H1 (cell line): ENCODE data around the gene HOOK1. TPM values are rescaled to one million over a fixed set of nuclear protein-coding genes. Genes with fewer than 3 reads are reported as not detected.

Source experiments
- CTCF ChIA-PET: fragments of 300-600 bp; sonication (Branson Sonifier 250); formaldehyde crosslinking; loops from one replicate; lab custom pipeline; 2021; ENCODE audit not compliant: partially characterized antibody; lab: Charles Lee
- POLR2A ChIA-PET: fragments of 300-600 bp; sonication (Branson Sonifier 250); formaldehyde crosslinking; loops from one replicate; lab custom pipeline; 2021; ENCODE audit warnings: inconsistent platforms; ENCODE audit not compliant: partially characterized antibody; lab: Charles Lee
- DNase-seq, 2 experiments: peaks; one replicate each; pipeline versions ENCODE4 v3.0.0 to v3.0.0-alpha.2; 2010 to 2022; ENCODE audit warnings: low spot score in 2 of 2, low read depth in 1 of 2, mixed read lengths in 1 of 2
- FAIRE-seq: peaks from 2 replicates; lab custom pipeline; 2011; peaks lifted over from hg19 to GRCh38; lab: Jason Lieb, UNC
- H2AFZ ChIP-seq: 2 replicates; pipeline ENCODE4 v1.8.1; 2012; ENCODE audit warnings: low read length, inconsistent platforms
- H2AK5ac ChIP-seq: 2 replicates; pipeline ENCODE4 v1.6.1; 2013; ENCODE audit warnings: low read depth, low read length
- H2BK120ac ChIP-seq: replicated peaks from 2 replicates; pipeline ENCODE3; 2013; ENCODE audit warnings: low read depth, low read length, inconsistent platforms
- H2BK12ac ChIP-seq: 2 replicates; pipeline ENCODE4 v1.6.1; 2013; ENCODE audit warnings: low read depth, low read length
- H2BK15ac ChIP-seq: 2 replicates; pipeline ENCODE4 v1.6.1; 2013; ENCODE audit warnings: low read length
- H2BK20ac ChIP-seq: 2 replicates; pipeline ENCODE4 v1.6.1; 2013; ENCODE audit warnings: low read length
- H2BK5ac ChIP-seq: 2 replicates; pipeline ENCODE4 v1.6.1; 2013; ENCODE audit warnings: low read depth, low read length
- H3K14ac ChIP-seq: 2 replicates; pipeline ENCODE4 v1.6.1; 2013; ENCODE audit warnings: inconsistent platforms; ENCODE audit not compliant: insufficient read length
- H3K18ac ChIP-seq: 2 replicates; pipeline ENCODE4 v1.6.1; 2013; ENCODE audit warnings: low read length; ENCODE audit errors: extremely low read depth
- H3K23ac ChIP-seq: 2 replicates; pipeline ENCODE4 v1.6.1; 2013; ENCODE audit warnings: inconsistent platforms; ENCODE audit not compliant: insufficient read length
- H3K23me2 ChIP-seq: 2 replicates; pipeline ENCODE4 v1.6.1; 2013; ENCODE audit warnings: low read depth, low read length
- H3K27ac ChIP-seq: 2 replicates; pipeline ENCODE4 v1.6.1; 2011; ENCODE audit warnings: low read depth, low read length, inconsistent platforms
- H3K27me3 ChIP-seq, 4 experiments: replicated peaks in 1 of 4; 1 replicate in 1 of 4; 2 replicates in 3 of 4; pipeline versions ENCODE4 v1.6.1 to v1.8.1; 2011 to 2013; ENCODE audit warnings: low read length in 3 of 4, mild to moderate bottlenecking in 3 of 4, inconsistent platforms in 2 of 4, mixed read lengths in 2 of 4, moderate library complexity in 1 of 4; ENCODE audit not compliant: control insufficient read depth in 3 of 4, insufficient read depth in 3 of 4; ENCODE audit errors: extremely low read depth in 1 of 4
- H3K36me3 ChIP-seq, 4 experiments: 2 replicates each; pipeline versions ENCODE4 v1.6.1 to v1.8.1; 2011 to 2013; ENCODE audit warnings: mild to moderate bottlenecking in 4 of 4, low read length in 3 of 4, moderate library complexity in 2 of 4, control low read depth in 1 of 4, inconsistent platforms in 1 of 4; ENCODE audit not compliant: insufficient read depth in 4 of 4, control insufficient read depth in 2 of 4
- H3K4ac ChIP-seq: replicated peaks from 2 replicates; pipeline ENCODE3; 2013; ENCODE audit warnings: low read length, low read depth, mixed read lengths, inconsistent platforms; ENCODE audit not compliant: insufficient read length
- H3K4me1 ChIP-seq, 4 experiments: replicated peaks in 1 of 4; 1 replicate in 1 of 4; 2 replicates in 3 of 4; pipeline versions ENCODE4 v1.6.1 to v1.8.1; 2011 to 2013; ENCODE audit warnings: low read length in 3 of 4, inconsistent platforms in 2 of 4, mixed read lengths in 1 of 4; ENCODE audit not compliant: insufficient read depth in 4 of 4, control insufficient read depth in 3 of 4
- H3K4me2 ChIP-seq, 2 experiments: 2 replicates each; pipeline versions ENCODE4 v1.6.1 to v1.8.1; 2011 to 2013; ENCODE audit warnings: low read depth in 2 of 2, low read length in 2 of 2, control low read depth in 1 of 2, inconsistent platforms in 1 of 2, mild to moderate bottlenecking in 1 of 2; ENCODE audit not compliant: insufficient read depth in 1 of 2
- H3K4me3 ChIP-seq, 4 experiments: fragments of 200-600, 300-600 bp in 1 of 4; sonication (generic), shearing (Covaris generic), sonication (Bioruptor Twin) in 1 of 4; 2 replicates each; pipeline versions ENCODE4 v1.5.1 to v1.8.1; 2011 to 2016; ENCODE audit warnings: low read length in 4 of 4, low read depth in 3 of 4, control low read depth in 2 of 4, inconsistent platforms in 2 of 4, mild to moderate bottlenecking in 2 of 4, mixed read lengths in 1 of 4, moderate library complexity in 1 of 4; ENCODE audit not compliant: insufficient read depth in 2 of 4; ENCODE audit errors: extremely low read depth in 1 of 4
- H3K56ac ChIP-seq: replicated peaks from 2 replicates; pipeline ENCODE3; 2013; ENCODE audit warnings: low read depth, mild to moderate bottlenecking, mixed read lengths, low read length, inconsistent platforms; ENCODE audit not compliant: insufficient read length
- H3K79me1 ChIP-seq: 2 replicates; pipeline ENCODE4 v1.6.1; 2013; ENCODE audit warnings: low read depth, low read length, control low read depth
- H3K79me2 ChIP-seq, 2 experiments: 2 replicates each; pipeline versions ENCODE4 v1.6.1 to v1.8.1; 2012 to 2013; ENCODE audit warnings: low read length in 2 of 2, mild to moderate bottlenecking in 2 of 2, inconsistent platforms in 1 of 2; ENCODE audit not compliant: insufficient read depth in 2 of 2, control insufficient read depth in 1 of 2
- H3K9ac ChIP-seq, 4 experiments: replicated peaks in 1 of 4; 1 replicate in 1 of 4; 2 replicates in 3 of 4; pipeline versions ENCODE4 v1.6.1 to v1.8.1; 2011 to 2013; ENCODE audit warnings: low read depth in 3 of 4, low read length in 3 of 4, control low read depth in 2 of 4, mild to moderate bottlenecking in 2 of 4, moderate library complexity in 2 of 4, inconsistent platforms in 1 of 4; ENCODE audit errors: extremely low read depth in 1 of 4
- H3K9me3 ChIP-seq, 2 experiments: 2 replicates each; pipeline versions ENCODE4 v1.6.1 to v1.8.1; 2012 to 2013; ENCODE audit warnings: mild to moderate bottlenecking in 2 of 2, moderate library complexity in 2 of 2, control low read depth in 1 of 2, inconsistent platforms in 1 of 2, low read depth in 1 of 2, low read length in 1 of 2, mixed read lengths in 1 of 2; ENCODE audit not compliant: insufficient read depth in 2 of 2
- H4K20me1 ChIP-seq, 2 experiments: replicated peaks in 1 of 2; 2 replicates each; pipeline versions ENCODE3 to v1.8.1; 2011 to 2013; ENCODE audit warnings: inconsistent platforms in 2 of 2, low read length in 2 of 2, mild to moderate bottlenecking in 1 of 2; ENCODE audit not compliant: insufficient read depth in 2 of 2, control insufficient read depth in 1 of 2
- H4K5ac ChIP-seq: 2 replicates; pipeline ENCODE4 v1.6.1; 2013; ENCODE audit warnings: low read length, low read depth, mixed read lengths, inconsistent platforms; ENCODE audit not compliant: insufficient read length
- H4K8ac ChIP-seq: 2 replicates; pipeline ENCODE4 v1.8.0; 2013; ENCODE audit warnings: mild to moderate bottlenecking, moderate library complexity, low read length, inconsistent platforms; ENCODE audit not compliant: insufficient read depth; ENCODE audit errors: extremely low read depth
- H4K91ac ChIP-seq: replicated peaks from 2 replicates; pipeline ENCODE3; 2013; ENCODE audit warnings: low read length, mixed read lengths, inconsistent platforms; ENCODE audit not compliant: insufficient read length
- POU5F1 ChIP-seq: IDR thresholded peaks from 2 replicates; pipeline ENCODE4 v1.6.1; 2011; ENCODE audit warnings: low read depth, mild to moderate bottlenecking, low read length, moderate library complexity
- RAD21 ChIP-seq, 2 experiments: IDR thresholded peaks in 1 of 2; conservative IDR thresholded peaks in 1 of 2; 2 replicates each; pipeline ENCODE4 v1.6.1; 2011; ENCODE audit warnings: low read depth in 2 of 2, low read length in 2 of 2, improper control_type of control experiment in 1 of 2, inconsistent platforms in 1 of 2, mild to moderate bottlenecking in 1 of 2, moderate library complexity in 1 of 2
- TAF1 ChIP-seq: IDR thresholded peaks from 2 replicates; pipeline ENCODE4 v1.6.1; 2011; ENCODE audit warnings: mild to moderate bottlenecking, low read depth, low read length
- TEAD4 ChIP-seq: IDR thresholded peaks from 2 replicates; pipeline ENCODE4 v1.6.1; 2012; ENCODE audit warnings: low read depth, low read length, inconsistent platforms, mixed read lengths
- WGBS, 2 experiments: shearing (Covaris generic) in 1 of 2; methylation state at CpG; one replicate each; pipeline versions ENCODE4 v1.1.6 to v1.1.7; 2013 to 2015; ENCODE audit warnings: low lambda C conversion rate in 2 of 2, mixed read lengths in 2 of 2, inconsistent platforms in 1 of 2, low coverage in 1 of 2, missing lambda C conversion rate in 1 of 2; ENCODE audit not compliant: insufficient replicate concordance in 2 of 2, insufficient coverage in 1 of 2, insufficient read length in 1 of 2; ENCODE audit errors: extremely low coverage in 1 of 2, missing lambda C conversion rate in 1 of 2; 5-methylcytosine and 5-hydroxymethylcytosine counted together
- polyA plus RNA-seq, 7 experiments: library from polyadenylated mRNA; depleted of rRNA in 3 of 7; stranded (reverse) in 5 of 7; unstranded in 2 of 7; fragments of >200 nt in 5 of 7; fragments of 200-250 nt in 2 of 7; gene quantifications; 1 replicate in 5 of 7; 2 replicates in 1 of 7; 4 replicates in 1 of 7; pipeline versions ENCODE4 v1.2.1 to v1.2.3, GENCODE V29; 2011 to 2013; ENCODE audit warnings: missing spikeins in 2 of 7, mixed read lengths in 2 of 7
- total RNA-seq: library from RNA; stranded (reverse); fragmentation: NEBNext Ultra II Directional; extraction: Animal tissue kit (Norgen Biotek cat#: 25700); gene quantifications from 2 replicates; pipeline ENCODE4 v1.2.1, GENCODE V29; 2021

Gene HOOK1
- total and polyA plus RNA-seq, 2 of the 8 experiments (the other 6 are each of a cell fraction or from before 2014, with no cell fraction given) = 5.6 to 34.5 TPM

- Histone ChIP-seq H3K56ac (no peak overlapping the region), H4K91ac (no peak overlapping the region), H2BK15ac (no peak overlapping the region), H2BK20ac (no peak overlapping the region), H3K79me1 (no peaks in the 10 kb centered on the region), H4K20me1 (no peaks in the 10 kb centered on the region), H3K9ac (no peak overlapping the region), H3K27ac (no peak overlapping the region), H2AK5ac (no peak overlapping the region), H3K23me2 (peaks cover 2% of the 10 kb centered on the region; the same call in 1 of the 2 replicates), H3K27me3 (no peaks in the 10 kb centered on the region), H4K8ac (no peak overlapping the region), H2BK5ac (no peak overlapping the region), H3K4me1 (no peaks in the 10 kb centered on the region), H2BK120ac (no peak overlapping the region), H3K14ac (no peak overlapping the region), H3K4me2 (no peak overlapping the region), H3K4ac (no peak overlapping the region), H4K5ac (no peak overlapping the region), H3K79me2 (no peaks in the 10 kb centered on the region), H3K18ac (no peak overlapping the region), H3K9me3 (no peaks in the 10 kb centered on the region), H3K23ac (no peak overlapping the region), H3K4me3 (no peak overlapping the region), H2BK12ac (no peak overlapping the region), H3K36me3 (no peaks in the 10 kb centered on the region), H2AFZ (no peak overlapping the region)
- FAIRE-seq = no peak
- 93% methylated on average over 2 of the region's 2 CpGs; no CpG with 5 or more reads in 1 of the 2 experiments for WGBS, 2 experiments
- no peak for DNase-seq
- POLR2A ChIA-PET = no interaction called here
- CTCF ChIA-PET = interaction anchor here (1.0 to 3.6 kb wide), 4 partner anchors 16 to 41 kb away, joined by 3 to 14 read pairs (median 10); no protein-coding TSS in a partner anchor
- TF ChIP-seq TEAD4 (no peak), POU5F1 (no peak), RAD21 (IDR thresholded peaks at IDR 0.05 in 1 of 2, conservative IDR thresholded peaks at IDR 0.05 in 1 of 2; ENCODE audit: low read depth in 2 of 2, low read length in 2 of 2) (no peak), TAF1 (no peak)
Observed at GRCh38 chr1:59919746-59920145, 105.0 kb downstream of the HOOK1 start.
